ENCODE results near the gene UQCC5.

UQCC5 gene

GRCh38 chr3:52530918-52531826, 5.2 kb upstream of the UQCC5 start:
- Histone ChIP-seq H3K27ac (ENCODE audit: low read depth, low read length) (no peak overlapping the region), H3K56ac (ENCODE audit: low read length) (no peak overlapping the region), H3K27me3 (ENCODE audit: insufficient read depth, low read length, poor library complexity) (no peaks in the 10 kb centered on the region), H3K79me1 (ENCODE audit: low read length) (peaks cover 30% of the 10 kb centered on the region), H2BK15ac (replicated peaks; ENCODE audit: low read depth) (no peak overlapping the region), H2BK5ac (ENCODE audit: low read length) (no peak overlapping the region), H3K23ac (ENCODE audit: low read length) (no peak overlapping the region), H3K4ac (ENCODE audit: low read depth, low read length) (no peak overlapping the region), H3K18ac (ENCODE audit: low read length) (no peak overlapping the region), H2AK5ac (ENCODE audit: low read length) (no peak overlapping the region), H3K79me2 (ENCODE audit: control insufficient read depth, insufficient read depth, low read length) (peaks cover 30% of the 10 kb centered on the region), H3K4me3 (ENCODE audit: low read length) (no peak overlapping the region), H4K8ac (ENCODE audit: low read depth, low read length) (no peak overlapping the region), H3K9ac (ENCODE audit: low read length) (peak overlapping the region; percentile 31), H4K5ac (ENCODE audit: low read length) (no peak overlapping the region), H3K4me1 (ENCODE audit: control insufficient read depth, low read depth, low read length) (peaks cover 7% of the 10 kb centered on the region), H2BK120ac (ENCODE audit: low read depth, low read length) (no peak overlapping the region), H3K36me3 (ENCODE audit: control insufficient read depth, insufficient read depth, low read length) (peaks cover 12% of the 10 kb centered on the region), H3K4me2 (ENCODE audit: low read length) (no peak overlapping the region)
- no peak for DNase-seq
- no CpG with 5 or more reads among the region's 10 CpGs for WGBS (ENCODE audit: extremely low coverage, insufficient coverage, low lambda C conversion rate)

GRCh38 chr3:52531860-52532516, 4.4 kb upstream of the UQCC5 start:
- H3K4me1 ChIP-seq (ENCODE audit: control insufficient read depth, low read depth, low read length) = peaks cover 7% of the 10 kb centered on the region
- H3K79me2 ChIP-seq (ENCODE audit: control insufficient read depth, insufficient read depth, low read length) = peaks cover 33% of the 10 kb centered on the region
- H3K27ac ChIP-seq (ENCODE audit: low read depth, low read length) = no peak overlapping the region

DNA sequence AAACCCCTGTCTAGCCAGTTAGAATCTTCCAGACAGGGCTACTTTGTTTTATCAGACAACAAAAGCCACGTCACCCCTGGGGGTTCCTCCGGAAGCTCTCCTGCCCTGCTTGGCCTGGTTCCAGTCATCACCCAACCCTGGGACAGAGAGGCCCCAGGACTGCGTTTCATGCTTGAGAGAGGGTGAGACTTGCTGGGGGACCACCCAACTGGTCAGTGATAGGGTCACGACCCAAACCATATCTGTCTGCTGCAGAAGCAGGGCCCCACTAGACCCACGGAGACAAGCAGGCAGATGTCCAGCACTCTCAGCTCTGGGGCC, 3.9 kb upstream of the UQCC5 start:
- H2AK5ac ChIP-seq (ENCODE audit: low read length) = peak overlapping the region; percentile 12
- H3K9ac ChIP-seq (ENCODE audit: low read length) = peak overlapping the region; percentile 96
- H3K4ac ChIP-seq (ENCODE audit: low read depth, low read length) = no peak overlapping the region
- H3K4me1 ChIP-seq (ENCODE audit: control insufficient read depth, low read depth, low read length) = peaks cover 8% of the 10 kb centered on the region
- H4K8ac ChIP-seq (ENCODE audit: low read depth, low read length) = no peak overlapping the region
- H3K79me2 ChIP-seq (ENCODE audit: control insufficient read depth, insufficient read depth, low read length) = peaks cover 38% of the 10 kb centered on the region
- H2BK15ac ChIP-seq (replicated peaks; ENCODE audit: low read depth) = no peak overlapping the region
- H3K27me3 ChIP-seq (ENCODE audit: insufficient read depth, low read length, poor library complexity) = no peaks in the 10 kb centered on the region
- H3K79me1 ChIP-seq (ENCODE audit: low read length) = peaks cover 32% of the 10 kb centered on the region
- H4K5ac ChIP-seq (ENCODE audit: low read length) = no peak overlapping the region
- DNase-seq = peak; percentile 37
- no CpG with 5 or more reads among the region's 5 CpGs for WGBS (ENCODE audit: extremely low coverage, insufficient coverage, low lambda C conversion rate)
- peak overlapping the region; percentile 95 for H3K56ac ChIP-seq (ENCODE audit: low read length)
- peak overlapping the region; percentile 96 for H3K23ac ChIP-seq (ENCODE audit: low read length)
- H3K27ac ChIP-seq (ENCODE audit: low read depth, low read length) = no peak overlapping the region
- H2BK120ac ChIP-seq (ENCODE audit: low read depth, low read length) = no peak overlapping the region
- H3K36me3 ChIP-seq (ENCODE audit: control insufficient read depth, insufficient read depth, low read length) = peaks cover 12% of the 10 kb centered on the region
- peak overlapping the region; percentile 88 for H3K4me2 ChIP-seq (ENCODE audit: low read length)
- H2BK5ac ChIP-seq (ENCODE audit: low read length) = no peak overlapping the region
- H3K4me3 ChIP-seq (ENCODE audit: low read length) = peak overlapping the region; percentile 84
- no peak overlapping the region for H3K18ac ChIP-seq (ENCODE audit: low read length)

More at GRCh38 chr3:52531860-52532516, 4.4 kb upstream of the UQCC5 start:
- Histone ChIP-seq H3K4ac (ENCODE audit: low read depth, low read length) (no peak overlapping the region), H3K4me2 (ENCODE audit: low read length) (peak overlapping the region; percentile 88), H3K9ac (ENCODE audit: low read length) (peak overlapping the region; percentile 96), H2BK5ac (ENCODE audit: low read length) (no peak overlapping the region), H3K4me3 (ENCODE audit: low read length) (peak overlapping the region; percentile 16), H4K8ac (ENCODE audit: low read depth, low read length) (no peak overlapping the region), H2BK15ac (replicated peaks; ENCODE audit: low read depth) (no peak overlapping the region), H3K79me1 (ENCODE audit: low read length) (peaks cover 30% of the 10 kb centered on the region), H2BK120ac (ENCODE audit: low read depth, low read length) (no peak overlapping the region), H3K27me3 (ENCODE audit: insufficient read depth, low read length, poor library complexity) (no peaks in the 10 kb centered on the region), H2AK5ac (ENCODE audit: low read length) (no peak overlapping the region), H3K36me3 (ENCODE audit: control insufficient read depth, insufficient read depth, low read length) (peaks cover 12% of the 10 kb centered on the region), H3K23ac (ENCODE audit: low read length) (no peak overlapping the region), H3K56ac (ENCODE audit: low read length) (peak overlapping the region; percentile 95), H4K5ac (ENCODE audit: low read length) (no peak overlapping the region), H3K18ac (ENCODE audit: low read length) (no peak overlapping the region)
- DNase-seq = no peak
- WGBS (ENCODE audit: extremely low coverage, insufficient coverage, low lambda C conversion rate) = no CpG with 5 or more reads among the region's 14 CpGs

- Histone ChIP-seq H3K27ac (ENCODE audit: low read depth, low read length) (no peak overlapping the region), H3K4me3 (ENCODE audit: low read length) (peak overlapping the region; percentile 84), H3K4ac (ENCODE audit: low read depth, low read length) (peak overlapping the region; percentile 96), H3K36me3 (ENCODE audit: control insufficient read depth, insufficient read depth, low read length) (peaks cover 8% of the 10 kb centered on the region), H3K23ac (ENCODE audit: low read length) (peak overlapping the region; percentile 96), H2BK5ac (ENCODE audit: low read length) (no peak overlapping the region), H4K8ac (ENCODE audit: low read depth, low read length) (no peak overlapping the region), H2AK5ac (ENCODE audit: low read length) (peak overlapping the region; percentile 12), H3K18ac (ENCODE audit: low read length) (peak overlapping the region; percentile 80), H3K79me1 (ENCODE audit: low read length) (peaks cover 37% of the 10 kb centered on the region), H3K79me2 (ENCODE audit: control insufficient read depth, insufficient read depth, low read length) (peaks cover 44% of the 10 kb centered on the region), H3K4me1 (ENCODE audit: control insufficient read depth, low read depth, low read length) (peaks cover 13% of the 10 kb centered on the region), H2BK15ac (replicated peaks; ENCODE audit: low read depth) (no peak overlapping the region), H4K5ac (ENCODE audit: low read length) (no peak overlapping the region), H3K4me2 (ENCODE audit: low read length) (peak overlapping the region; percentile 88), H3K9ac (ENCODE audit: low read length) (peak overlapping the region; percentile 96), H3K27me3 (ENCODE audit: insufficient read depth, low read length, poor library complexity) (no peaks in the 10 kb centered on the region), H2BK120ac (ENCODE audit: low read depth, low read length) (no peak overlapping the region), H3K56ac (ENCODE audit: low read length) (peak overlapping the region; percentile 95)
- no CpG with 5 or more reads among the region's 78 CpGs for WGBS (ENCODE audit: extremely low coverage, insufficient coverage, low lambda C conversion rate)
- DNase-seq = peak; percentile 60
These were observed 3.4 kb upstream of the UQCC5 start for GRCh38 chr3:52532838-52533622.

DNA sequence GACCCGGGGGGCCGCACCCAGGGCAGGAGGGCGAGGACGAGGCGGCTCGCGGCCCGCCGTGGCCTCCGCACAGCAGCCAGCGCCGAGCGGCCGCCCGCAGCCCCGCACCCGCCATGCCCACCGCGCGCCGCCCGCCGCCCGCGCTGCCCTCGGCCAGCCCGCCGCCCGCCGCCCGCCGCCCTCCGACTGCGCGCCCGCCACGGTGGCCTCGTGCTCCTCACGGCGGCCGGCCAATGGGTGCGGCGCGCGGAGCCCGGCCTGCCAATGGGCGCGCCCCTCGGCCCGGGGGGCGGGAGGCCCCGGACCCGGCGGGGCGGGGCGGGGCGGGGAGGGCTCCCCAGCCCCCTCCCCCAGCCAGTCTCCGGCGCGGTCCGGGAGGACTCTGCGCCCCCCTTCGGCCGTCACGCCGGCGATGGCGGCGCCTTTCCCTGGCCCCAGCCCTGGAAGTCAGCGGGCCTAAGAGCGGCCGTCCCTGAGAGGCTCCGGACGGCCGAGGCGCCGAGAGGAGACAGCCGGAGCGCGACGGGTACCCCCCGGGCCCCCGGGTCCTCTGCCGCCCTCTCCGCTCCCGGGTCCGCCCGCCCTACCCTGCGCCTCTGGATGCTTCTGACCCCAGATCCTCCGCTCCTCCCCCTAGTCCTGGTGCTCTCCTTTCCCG, 2.7 kb upstream of the UQCC5 start, which contains the start of gene NT5DC2:
TSS of gene NT5DC2 (minus strand) at position 235 of the 658 bp plus-strand sequence. CDS start at position 115, 120 bp downstream.
- Histone ChIP-seq H2BK5ac (ENCODE audit: low read length) (no peak within 1 kb of the TSS), H2AK5ac (ENCODE audit: low read length) (peak within 1 kb of the TSS; percentile 67), H3K36me3 (ENCODE audit: control insufficient read depth, insufficient read depth, low read length) (peaks cover 4% of the 10 kb centered on the region), H4K5ac (ENCODE audit: low read length) (no peak within 1 kb of the TSS), H3K79me2 (ENCODE audit: control insufficient read depth, insufficient read depth, low read length) (peaks cover 48% of the 10 kb centered on the region), H3K4me1 (ENCODE audit: control insufficient read depth, low read depth, low read length) (peaks cover 16% of the 10 kb centered on the region), H3K23ac (ENCODE audit: low read length) (peak within 1 kb of the TSS; percentile 96), H4K8ac (ENCODE audit: low read depth, low read length) (no peak within 1 kb of the TSS), H3K4me3 (ENCODE audit: low read length) (peak within 1 kb of the TSS; percentile 84), H3K9ac (ENCODE audit: low read length) (peak within 1 kb of the TSS; percentile 96), H3K27me3 (ENCODE audit: insufficient read depth, low read length, poor library complexity) (no peaks in the 10 kb centered on the region), H3K56ac (ENCODE audit: low read length) (peak within 1 kb of the TSS; percentile 95), H3K18ac (ENCODE audit: low read length) (peak within 1 kb of the TSS; percentile 80), H3K79me1 (ENCODE audit: low read length) (peaks cover 40% of the 10 kb centered on the region), H3K4me2 (ENCODE audit: low read length) (peak within 1 kb of the TSS; percentile 88), H2BK15ac (replicated peaks; ENCODE audit: low read depth) (no peak within 1 kb of the TSS), H3K27ac (ENCODE audit: low read depth, low read length) (no peak within 1 kb of the TSS), H2BK120ac (ENCODE audit: low read depth, low read length) (no peak within 1 kb of the TSS), H3K4ac (ENCODE audit: low read depth, low read length) (peak within 1 kb of the TSS; percentile 96)
- WGBS (ENCODE audit: extremely low coverage, insufficient coverage, low lambda C conversion rate) = no CpG with 5 or more reads among the region's 91 CpGs
- DNase-seq = peak; percentile 76
